ENCODE results near the gene FDPS. TPM values are rescaled to one million over a fixed set of nuclear protein-coding genes. Genes with fewer than 3 reads are reported as not detected.
A peak's percentile ranks its signal among the peaks of the same experiment; 100 is the strongest.

FDPS gene
- total RNA-seq, 6 donors from 2014 or later = 129 to 256 (median 179) TPM

GRCh38 chr1:155322953-155323728, 14.5 kb downstream of the FDPS start:
- peak; percentile 90 to 97 for DNase-seq
- H3K4me1 ChIP-seq = peaks cover 32 to 58% (median 40%) of the 10 kb centered on the region in 4 donors
- peak overlapping the region; percentile 84 to 97 (median 96) for H3K27ac ChIP-seq
- peak overlapping the region; percentile 73 to 94 (median 85) for H3K4me3 ChIP-seq
- WGBS, 2 donors = 0 to 3% methylated on average over 15 to 38 of the region's 58 CpGs
- H3K27me3 ChIP-seq = no peaks in the 10 kb centered on the region
- H3K36me3 ChIP-seq = peaks cover 0 to 26% (median 14%) of the 10 kb centered on the region in 4 donors
- peak; percentile 80 to 83 for ATAC-seq (ENCODE audit: low FRiP score in 2 of 2)
- no peaks in the 10 kb centered on the region for H3K9me3 ChIP-seq
- peak; percentile 65 to 80 for TF ChIP-seq POLR2AphosphoS5 (IDR thresholded peaks at IDR 0.05)
- TF ChIP-seq CTCF (IDR thresholded peaks at IDR 0.05) = peak; percentile 98 to 100 (median 98)
- peak in 3 of 4 donors; percentile 22 to 39 (median 36) for TF ChIP-seq POLR2A (IDR thresholded peaks at IDR 0.05)
- no peak for TF ChIP-seq EP300 (IDR thresholded peaks at IDR 0.05)

GRCh38 chr1:155323729-155324036, 15.0 kb downstream of the FDPS start:
- Histone ChIP-seq H3K4me1 (peaks cover 32 to 58% (median 40%) of the 10 kb centered on the region in 4 donors), H3K27ac (peak overlapping the region; percentile 84 to 97 (median 96)), H3K36me3 (peaks cover 0 to 26% (median 11%) of the 10 kb centered on the region in 4 donors), H3K4me3 (peak overlapping the region; percentile 73 to 94 (median 85)), H3K9me3 (no peaks in the 10 kb centered on the region), H3K27me3 (no peaks in the 10 kb centered on the region)
- TF ChIP-seq POLR2A (IDR thresholded peaks at IDR 0.05) (no peak), CTCF (IDR thresholded peaks at IDR 0.05) (no peak), POLR2AphosphoS5 (IDR thresholded peaks at IDR 0.05) (no peak), EP300 (IDR thresholded peaks at IDR 0.05) (no peak)
- WGBS, 2 donors = 0% methylated on average over 5 to 6 of the region's 29 CpGs
- peak; percentile 87 to 89 for ATAC-seq (ENCODE audit: low FRiP score in 2 of 2)
- DNase-seq = peak; percentile 89 to 98

GRCh38 chr1:155324037-155324716, 15.5 kb downstream of the FDPS start:
- Histone ChIP-seq H3K9me3 (no peaks in the 10 kb centered on the region), H3K4me1 (peaks cover 32 to 58% (median 40%) of the 10 kb centered on the region in 4 donors), H3K27me3 (no peaks in the 10 kb centered on the region), H3K36me3 (peaks cover 0 to 26% (median 12%) of the 10 kb centered on the region in 4 donors), H3K27ac (peak overlapping the region; percentile 84 to 97 (median 96)), H3K4me3 (peak overlapping the region; percentile 73 to 94 (median 85))
- TF ChIP-seq POLR2AphosphoS5 (IDR thresholded peaks at IDR 0.05) = peak; percentile 73 to 89
- TF ChIP-seq EP300 (IDR thresholded peaks at IDR 0.05) = peak in 1 of 4 donors; percentile 3
- peak in 3 of 6 experiments; percentile 3 to 25 (median 18) for TF ChIP-seq CTCF (IDR thresholded peaks at IDR 0.05)
- TF ChIP-seq POLR2A (IDR thresholded peaks at IDR 0.05) = peak in 3 of 4 donors; percentile 34 to 83 (median 65)
- DNase-seq (peak; percentile 95 to 98), ATAC-seq (ENCODE audit: low FRiP score in 2 of 2) (peak; percentile 91 to 96)
- WGBS, 2 donors = 0% methylated on average over 12 to 35 of the region's 44 CpGs

GRCh38 chr1:155324717-155325602, 16.3 kb downstream of the FDPS start:
- ATAC-seq (ENCODE audit: low FRiP score in 2 of 2) (peak; percentile 10 to 15), DNase-seq (peak; percentile 77 to 88)
- H3K9me3 ChIP-seq = no peaks in the 10 kb centered on the region
- peaks cover 31 to 58% (median 36%) of the 10 kb centered on the region in 4 donors for H3K4me1 ChIP-seq
- H3K36me3 ChIP-seq = peaks cover 0 to 27% (median 9%) of the 10 kb centered on the region in 4 donors
- TF ChIP-seq CTCF (IDR thresholded peaks at IDR 0.05) (peak in 5 of 6 experiments; percentile 34 to 65 (median 48)), POLR2A (IDR thresholded peaks at IDR 0.05) (no peak), EP300 (IDR thresholded peaks at IDR 0.05) (no peak), POLR2AphosphoS5 (IDR thresholded peaks at IDR 0.05) (no peak)
- 14% methylated on average over 27 to 39 of the region's 59 CpGs for WGBS, 2 donors
- H3K27ac ChIP-seq = peak overlapping the region; percentile 84 to 97 (median 96)
- no peaks in the 10 kb centered on the region for H3K27me3 ChIP-seq
- peak overlapping the region; percentile 73 to 94 (median 85) for H3K4me3 ChIP-seq

Measured in upper lobe of left lung (tissue), 6 donors.